Heart left ventricle (tissue), 13 donors: ENCODE data around the gene THNSL1.

Experiments
- CTCF ChIP-seq, 12 donors: fragments of 200-600 bp; sonication (generic) in 4 of 12; IDR thresholded peaks; one replicate each; pipeline versions ENCODE4 v1.5.0 to v1.8.0; 2018 to 2022; ENCODE audit warnings: antibody characterized with exemption in 12 of 12, mild to moderate bottlenecking in 5 of 12
- POLR2A ChIP-seq, 2 donors: fragments of 450-650 bp; IDR thresholded peaks; one replicate each; pipeline ENCODE4 v1.6.1; 2017; ENCODE audit warnings: antibody characterized with exemption in 2 of 2, mild to moderate bottlenecking in 2 of 2, moderate library complexity in 2 of 2
- donor health status: ischemic (EF 13 %, LVEDD 7.1; RV severe dilation, severe dysfunction).
- donor health status: DM: no; HTN: yes; CAD: no.
- donor health status: DM: no; HTN: no; CAD: no.
- donor health status: ischemic (EF 25% LVEDD 6.9; RV normal size, moderate dysfunction).
- donor health status: ischemic (EF 25% LVEDD 5.7; RV mildly dilated, moderate dysfunction).
- donor health status: ischemic (EF 35%, LVEDD 5.7; RV mildly dilated, moderate dysfunction).
- donor health status: nonischemic (EF 11% LVEDD 7.7; RV severe dilation, severe dysfunction).
- donor health status: DM: yes; HTN: yes; CAD: no.
- donor health status: PGD.
- donor health status: ischemic (EF 29% LVEDD 5.4; RV normal size, mild dysfunction).
- donor health status: nonischemic (EF 23%, LVEDD 6.1; RV moderate dilation, normal function).

- TF ChIP-seq CTCF (IDR thresholded peaks at IDR 0.05) (no peak), POLR2A (IDR thresholded peaks at IDR 0.05) (no peak)
These were observed 56.4 kb downstream of the THNSL1 start for GRCh38 chr10:25072786-25073185.
